Hair follicle dermal papilla cell (primary cell): ENCODE data around the gene TFAM. TPM values are rescaled to one million over a fixed set of nuclear protein-coding genes. Genes with fewer than 3 reads are reported as not detected.

Experiments used
- total RNA-seq: library from RNA; depleted of rRNA; stranded (reverse); fragments of >200 nt; gene quantifications from 2 replicates; pipeline ENCODE4 v1.2.3, GENCODE V29; 2012

The TFAM gene
- total RNA-seq, result 11.2 and 12.0 TPM in 2 replicates

DNA sequence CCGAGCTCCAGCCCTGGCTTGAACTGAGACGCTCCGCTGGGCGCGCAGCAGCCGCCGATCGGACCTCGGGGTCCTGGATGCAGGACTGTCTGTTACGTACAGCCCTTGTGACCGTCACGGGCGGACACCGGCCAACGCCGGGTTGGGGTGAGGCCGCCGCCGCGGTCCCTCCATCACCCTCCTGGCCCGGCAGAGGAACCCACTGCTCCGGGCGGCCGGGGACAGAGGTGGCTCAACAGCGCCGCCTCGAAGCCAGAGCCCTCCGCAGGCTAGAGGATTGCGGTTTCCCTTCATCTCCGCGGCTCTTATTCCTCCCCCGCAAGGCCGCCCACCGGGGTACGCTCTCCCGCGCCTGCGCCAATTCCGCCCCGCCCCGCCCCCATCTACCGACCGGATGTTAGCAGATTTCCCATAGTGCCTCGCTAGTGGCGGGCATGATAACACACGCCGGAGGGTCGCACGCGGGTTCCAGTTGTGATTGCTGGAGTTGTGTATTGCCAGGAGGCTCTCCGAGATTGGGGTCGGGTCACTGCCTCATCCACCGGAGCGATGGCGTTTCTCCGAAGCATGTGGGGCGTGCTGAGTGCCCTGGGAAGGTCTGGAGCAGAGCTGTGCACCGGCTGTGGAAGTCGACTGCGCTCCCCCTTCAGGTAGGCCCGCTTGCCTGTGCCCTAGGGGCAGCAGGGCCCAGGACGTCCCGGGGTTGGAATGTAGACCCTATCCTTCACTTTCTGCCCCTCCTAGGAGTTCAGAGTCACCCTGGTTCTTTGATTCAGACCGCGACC, at the start of gene TFAM:
TFAM (plus strand) TSS at position 412 of the 785 bp plus-strand sequence; CDS start at position 550, 138 bp downstream.

Other genes with a start within 250 kb of the TFAM start
- 11.7 and 11.8 TPM in 2 replicates for gene IPMK, start 117.5 kb upstream of the TFAM start, total RNA-seq
- gene CISD1, start 116.2 kb upstream of the TFAM start, total RNA-seq, result 8.9 and 13.6 TPM in 2 replicates
- 17.8 and 19.1 TPM in 2 replicates for gene UBE2D1, start 50.4 kb upstream of the TFAM start, total RNA-seq
- gene BICC1, start 127.5 kb downstream of the TFAM start, total RNA-seq, result 143 and 189 TPM in 2 replicates